OCI-M2 (cell line): ENCODE data around the gene CATSPER3.

Experiments
- DNase-seq: peaks from one replicate; lab custom pipeline; 2025; ENCODE audit not compliant: unreplicated experiment; lab: John Stamatoyannopoulos, UW

The CATSPER3 gene

DNA sequence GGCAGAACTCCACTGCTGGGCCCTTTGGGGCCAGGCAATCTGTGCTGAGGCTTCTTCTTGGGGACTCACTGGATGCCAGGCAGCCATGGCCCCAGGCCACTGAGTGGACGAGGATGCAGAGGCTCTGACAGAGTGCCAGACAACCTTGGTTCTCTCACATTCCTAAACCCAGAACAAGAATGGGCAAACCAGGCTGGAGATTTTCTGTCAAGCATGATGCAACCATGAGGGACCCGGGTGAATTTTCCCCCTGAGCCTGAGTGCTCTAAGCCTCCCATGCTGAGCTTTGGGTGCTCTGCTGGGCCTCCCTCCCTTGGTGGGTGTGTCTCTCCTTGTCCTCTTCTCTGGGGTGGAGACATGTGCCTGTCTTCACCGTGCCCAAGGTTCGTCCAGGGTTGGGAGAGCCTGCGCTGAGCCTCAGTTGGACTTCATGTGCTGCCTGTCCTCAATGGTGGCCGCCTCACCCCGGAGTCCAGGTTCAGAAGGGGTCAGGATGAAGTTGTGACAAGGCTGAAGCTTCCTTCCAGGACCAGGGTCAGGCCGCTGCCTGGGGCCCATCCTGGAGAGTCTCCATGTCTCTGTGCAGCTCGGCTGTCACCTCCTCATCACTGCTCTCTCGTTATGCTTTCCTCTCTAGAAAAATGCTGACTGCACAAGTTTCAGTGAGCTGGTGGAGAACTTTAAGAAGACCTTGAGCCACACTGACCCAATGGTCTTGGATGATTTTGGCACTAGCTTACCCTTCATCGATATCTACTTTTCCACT, 42.2 kb downstream of the CATSPER3 start:
- no peak for DNase-seq

DNA sequence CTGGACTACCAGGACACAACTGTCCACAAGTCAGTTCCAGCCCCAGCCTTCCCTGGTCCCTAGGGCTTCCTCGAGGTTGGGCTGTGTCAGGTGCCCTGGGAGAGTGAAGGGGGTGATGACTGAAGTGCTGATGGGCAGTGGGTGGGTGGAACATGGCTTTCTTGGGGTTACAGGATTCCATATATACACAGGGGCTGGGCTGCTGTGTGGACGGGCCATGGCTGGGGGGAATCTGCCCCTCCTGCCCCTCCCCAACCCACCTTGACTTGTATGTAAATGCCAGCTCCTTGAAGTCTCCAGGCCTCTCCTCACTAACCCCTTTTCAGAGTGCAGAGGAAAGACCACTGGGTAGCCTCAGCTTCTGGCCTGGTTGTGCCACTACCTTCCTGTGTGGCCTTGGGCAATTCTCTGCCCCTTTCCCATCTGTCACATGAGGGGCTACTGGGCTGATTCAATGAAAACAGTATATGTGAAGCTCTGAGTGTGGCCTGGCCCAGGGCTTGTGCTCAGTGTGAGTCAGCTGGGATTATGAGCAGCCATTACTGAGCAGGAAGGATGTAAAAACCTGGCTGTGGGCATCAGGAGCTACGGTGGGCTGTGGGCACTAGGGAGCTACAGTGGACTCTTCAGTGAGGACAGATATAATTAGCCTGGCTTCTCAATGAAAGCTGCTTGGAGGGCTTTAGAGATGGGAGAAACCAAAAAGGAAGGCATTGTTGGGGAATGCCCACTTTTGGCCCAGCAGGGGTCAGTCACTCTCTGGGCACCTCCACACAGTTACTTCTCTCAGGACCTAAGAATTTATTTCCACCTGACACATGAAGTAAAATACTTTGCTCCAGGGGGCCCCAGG, 43.0 kb downstream of the CATSPER3 start:
- DNase-seq, result no peak

DNA sequence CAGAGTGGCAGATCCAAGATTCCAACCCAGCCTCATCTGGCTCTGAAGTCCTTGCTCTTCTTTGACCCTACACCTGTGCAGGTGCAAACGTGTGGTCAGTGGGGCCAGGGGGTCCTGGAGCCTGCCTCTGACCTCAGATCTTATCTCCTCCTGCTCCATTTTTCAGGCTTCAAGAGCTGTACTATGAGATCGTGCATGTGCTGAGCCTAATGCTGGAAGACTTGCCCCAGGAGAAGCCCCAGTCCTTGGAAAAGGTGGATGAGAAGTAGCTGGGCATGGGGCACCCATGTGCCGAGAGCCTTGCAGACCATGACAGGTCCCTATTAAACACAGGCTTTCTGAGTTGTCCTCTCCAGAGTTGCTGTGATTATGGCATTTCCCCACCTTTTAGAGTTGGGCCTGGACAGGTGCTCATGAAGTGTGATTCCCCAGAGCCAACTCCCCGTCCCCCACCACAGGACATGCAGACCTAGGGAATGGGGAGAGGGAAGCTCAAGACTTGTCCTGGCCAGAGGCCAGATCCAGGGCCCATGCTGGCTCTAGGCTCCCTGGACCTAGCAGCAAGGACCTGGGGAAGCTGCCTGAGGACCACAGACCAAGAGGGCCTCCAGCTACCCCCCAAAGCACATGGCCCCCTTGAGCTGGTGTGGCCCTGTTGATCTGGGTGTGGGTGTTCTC, 43.8 kb downstream of the CATSPER3 start:
- DNase-seq, result no peak

DNA sequence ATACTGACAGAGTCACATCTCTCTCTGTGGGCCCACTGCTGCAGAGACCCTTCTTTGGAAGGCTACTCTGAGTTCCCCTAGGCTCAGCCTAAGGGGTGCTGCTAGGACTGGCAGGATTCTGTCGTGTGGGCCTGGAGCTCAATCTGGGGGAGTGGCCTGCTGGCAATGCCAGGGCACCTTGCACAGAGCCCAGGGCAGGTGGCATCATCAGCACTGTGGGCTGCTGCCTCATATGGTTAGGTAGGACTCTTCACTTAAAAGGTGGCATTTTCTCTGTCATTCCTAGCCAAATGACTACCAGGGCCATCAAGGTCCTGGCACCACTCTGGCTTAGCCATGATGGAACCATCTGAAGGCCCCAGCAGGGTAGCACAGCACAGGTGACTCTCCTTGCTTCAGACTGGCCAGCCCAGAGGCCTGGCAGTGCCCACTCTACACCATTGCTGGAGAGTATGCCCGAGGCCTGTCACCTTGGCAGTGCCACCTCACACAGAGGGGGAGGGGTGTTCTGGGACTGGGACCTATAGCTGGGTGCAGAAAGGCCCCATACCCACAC, 44.4 kb downstream of the CATSPER3 start:
- DNase-seq, result no peak

DNA sequence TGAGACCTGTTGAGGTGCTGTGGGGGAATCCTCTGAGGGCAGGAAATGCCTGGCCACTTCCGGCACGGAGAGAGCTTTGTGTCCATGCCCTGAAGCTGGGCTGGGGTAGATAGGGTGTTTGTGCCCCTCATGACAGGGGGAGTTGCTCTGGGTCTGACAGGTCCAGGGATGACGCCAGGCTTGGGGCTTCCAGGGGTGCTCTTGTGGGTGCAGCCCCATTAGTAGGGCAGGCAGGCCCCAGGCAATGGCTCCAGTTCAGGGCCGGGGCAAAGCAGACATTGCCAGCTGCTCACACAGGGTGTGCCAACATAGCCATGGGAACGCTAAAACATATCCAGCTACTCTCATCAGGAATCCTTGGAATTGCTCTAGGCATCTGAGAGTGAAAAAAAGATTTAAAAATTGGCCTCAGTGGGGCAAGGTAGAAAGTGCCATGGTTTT, 45.3 kb downstream of the CATSPER3 start:
- no peak for DNase-seq

DNA sequence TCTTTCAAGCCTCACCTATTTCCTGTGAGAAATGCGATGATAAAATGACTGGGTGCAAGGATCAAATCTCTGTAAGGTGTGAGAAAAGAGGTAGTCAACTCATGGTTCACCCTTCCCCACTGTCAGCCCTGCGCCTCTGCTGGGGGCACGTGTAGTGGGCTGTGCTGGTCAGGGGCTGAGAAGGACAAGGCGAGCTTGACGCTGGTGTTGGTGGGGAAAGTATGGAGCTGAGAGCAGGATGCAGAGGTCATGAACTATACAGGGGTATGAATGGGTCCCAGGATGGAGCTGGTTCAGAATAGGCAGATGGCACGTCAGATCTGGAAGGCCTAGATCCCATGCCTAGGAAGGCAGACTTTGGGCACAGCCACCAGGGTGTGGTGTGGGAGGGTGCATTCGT, 45.7 kb downstream of the CATSPER3 start:
- no peak for DNase-seq

DNA sequence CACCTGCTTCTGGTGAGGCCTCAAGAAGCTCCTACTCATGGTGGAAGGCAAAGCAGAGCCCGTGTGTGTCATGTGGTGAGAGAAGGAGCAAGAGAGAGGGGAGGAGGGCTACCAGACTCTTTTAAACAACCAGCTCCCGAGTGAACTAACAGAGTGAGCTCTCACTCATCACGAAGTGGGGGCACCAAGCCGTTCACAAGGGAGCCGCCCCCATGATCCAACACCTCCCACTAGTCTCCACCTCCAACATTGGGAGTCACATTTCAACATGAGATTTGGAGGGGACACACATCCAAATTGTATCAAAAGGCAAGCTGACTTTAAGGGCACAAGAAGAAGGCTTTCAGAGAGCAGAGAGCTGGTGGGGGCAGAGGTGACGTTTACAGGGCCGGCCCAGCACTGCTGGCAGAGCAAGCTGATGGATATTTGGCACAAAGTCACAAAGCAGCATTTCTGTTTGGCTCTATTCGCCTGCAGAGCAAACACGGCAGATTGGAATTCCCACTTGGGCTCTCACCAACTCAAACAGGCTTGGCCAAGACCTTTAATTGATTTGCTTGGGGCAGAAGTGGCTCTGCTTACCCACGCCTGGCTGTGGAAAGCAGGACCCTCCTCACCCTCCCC, 46.4 kb downstream of the CATSPER3 start:
- DNase-seq, result no peak

DNA sequence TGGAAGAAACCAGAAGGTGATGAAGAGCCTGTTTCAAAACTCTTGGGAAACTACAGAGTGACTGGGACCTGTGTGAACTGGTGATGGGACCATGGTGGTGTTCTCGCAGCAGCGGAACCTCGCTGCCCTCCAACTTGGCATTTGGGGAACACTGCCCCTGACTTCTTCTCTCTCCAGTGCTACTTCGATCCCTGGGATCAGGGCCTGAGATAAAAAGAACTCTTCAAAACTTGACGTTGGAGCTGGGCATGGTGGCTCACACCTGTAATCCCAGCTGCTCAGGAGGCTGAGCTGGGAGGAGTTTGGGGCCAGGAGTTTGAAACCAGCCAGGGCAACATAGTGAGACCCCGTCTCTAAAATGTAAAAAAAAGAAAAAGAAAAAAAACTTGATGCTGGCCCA, 48.2 kb downstream of the CATSPER3 start:
- DNase-seq, result no peak

DNA sequence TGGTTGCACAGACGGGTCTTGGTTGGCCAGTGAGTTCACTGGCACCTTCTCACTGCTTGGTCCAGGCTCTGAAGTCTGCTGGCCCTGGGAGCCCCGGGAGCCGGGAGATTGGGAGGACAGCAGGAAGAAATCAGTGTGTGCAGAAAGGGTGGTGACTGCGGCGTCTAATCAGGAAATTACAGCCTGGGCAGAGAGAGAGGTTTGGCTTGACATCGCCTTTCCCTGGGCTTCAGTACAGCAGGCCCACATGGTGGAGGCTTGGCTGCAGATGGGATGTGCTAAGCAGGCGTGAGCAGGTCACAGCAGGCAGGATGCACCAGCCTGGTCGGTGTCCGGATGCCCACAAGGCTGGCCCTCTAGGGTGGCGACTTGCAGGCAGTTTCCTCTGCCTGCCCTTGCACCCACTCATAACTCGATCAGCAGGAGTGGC, 49.2 kb downstream of the CATSPER3 start:
- no peak for DNase-seq

DNA sequence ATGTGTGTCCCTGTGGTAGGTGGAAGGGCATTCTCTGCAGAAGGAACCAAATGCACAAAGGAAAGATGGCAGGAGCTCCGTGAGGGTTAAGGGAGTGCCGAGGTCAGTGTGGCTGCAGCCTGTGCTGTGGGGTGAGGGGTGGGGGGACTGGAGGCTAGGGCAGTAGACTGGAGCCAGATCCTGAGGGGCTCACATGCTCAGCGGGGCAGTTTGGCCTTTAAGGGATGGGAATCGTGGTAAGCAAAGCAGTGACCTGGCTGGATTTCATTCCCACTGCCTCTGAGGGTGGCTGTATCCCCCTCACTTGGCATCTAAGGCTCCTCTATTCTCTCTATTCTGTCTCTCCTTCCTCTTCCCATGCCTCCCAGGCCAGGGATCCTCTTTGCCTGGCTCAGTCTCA, 50.8 kb downstream of the CATSPER3 start:
- no peak for DNase-seq

DNA sequence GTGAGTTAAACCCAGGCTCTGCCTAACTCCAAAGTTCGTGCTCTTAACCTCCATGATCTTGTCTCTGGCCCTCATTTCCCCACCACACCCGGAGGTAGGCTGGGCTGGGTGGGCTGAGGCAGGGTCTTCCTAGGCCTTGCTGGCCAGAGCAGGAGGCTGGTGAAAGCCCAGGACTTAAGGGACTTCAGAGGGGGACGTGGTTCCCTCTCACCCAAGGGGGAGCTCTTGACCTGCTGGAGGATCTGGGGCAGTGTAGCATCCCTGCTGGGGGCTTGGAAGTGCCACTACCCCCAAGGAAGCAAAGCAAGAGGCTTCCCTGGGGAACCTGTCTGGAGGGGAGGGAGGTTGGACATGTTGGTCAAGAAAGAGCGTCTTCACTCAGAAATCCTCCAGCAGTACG, 51.6 kb downstream of the CATSPER3 start:
- no peak for DNase-seq

DNA sequence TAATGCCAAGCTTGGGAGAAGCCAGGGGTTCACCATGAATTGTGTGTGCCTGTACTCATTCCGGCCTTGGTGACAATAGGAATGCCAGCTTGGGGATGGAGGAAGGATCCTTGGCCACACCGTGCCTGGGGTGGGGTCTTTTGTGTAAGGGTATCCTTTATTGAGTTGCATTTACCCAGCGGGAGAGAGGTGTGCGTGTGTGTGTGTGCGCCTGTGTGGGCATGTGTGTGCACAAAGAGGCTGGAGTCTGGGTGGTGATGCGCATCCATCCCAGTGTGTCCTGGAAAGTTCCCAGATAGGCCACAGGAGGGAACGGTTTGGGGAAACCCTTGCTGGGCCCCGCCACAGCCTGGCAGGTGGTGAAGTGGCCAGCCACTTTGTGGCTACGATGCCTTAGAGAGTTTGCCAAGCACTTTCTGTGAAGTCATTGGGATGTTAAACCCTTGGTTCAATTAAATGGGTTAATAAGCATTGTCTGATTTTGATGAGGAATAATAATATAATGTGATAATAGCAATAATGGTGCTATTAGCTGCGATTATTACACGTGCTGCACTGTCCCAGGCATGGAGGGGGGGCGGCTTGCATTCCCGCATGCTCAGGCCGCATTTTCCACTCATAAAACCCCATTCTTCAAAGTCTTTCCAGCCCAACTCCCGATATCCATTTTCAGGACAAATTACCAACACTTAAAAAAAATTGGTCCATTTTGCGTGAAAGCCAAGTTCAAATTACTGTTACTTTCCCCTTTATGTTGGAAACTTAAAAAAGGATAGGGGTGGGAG, 52.6 kb downstream of the CATSPER3 start:
- no peak for DNase-seq

DNA sequence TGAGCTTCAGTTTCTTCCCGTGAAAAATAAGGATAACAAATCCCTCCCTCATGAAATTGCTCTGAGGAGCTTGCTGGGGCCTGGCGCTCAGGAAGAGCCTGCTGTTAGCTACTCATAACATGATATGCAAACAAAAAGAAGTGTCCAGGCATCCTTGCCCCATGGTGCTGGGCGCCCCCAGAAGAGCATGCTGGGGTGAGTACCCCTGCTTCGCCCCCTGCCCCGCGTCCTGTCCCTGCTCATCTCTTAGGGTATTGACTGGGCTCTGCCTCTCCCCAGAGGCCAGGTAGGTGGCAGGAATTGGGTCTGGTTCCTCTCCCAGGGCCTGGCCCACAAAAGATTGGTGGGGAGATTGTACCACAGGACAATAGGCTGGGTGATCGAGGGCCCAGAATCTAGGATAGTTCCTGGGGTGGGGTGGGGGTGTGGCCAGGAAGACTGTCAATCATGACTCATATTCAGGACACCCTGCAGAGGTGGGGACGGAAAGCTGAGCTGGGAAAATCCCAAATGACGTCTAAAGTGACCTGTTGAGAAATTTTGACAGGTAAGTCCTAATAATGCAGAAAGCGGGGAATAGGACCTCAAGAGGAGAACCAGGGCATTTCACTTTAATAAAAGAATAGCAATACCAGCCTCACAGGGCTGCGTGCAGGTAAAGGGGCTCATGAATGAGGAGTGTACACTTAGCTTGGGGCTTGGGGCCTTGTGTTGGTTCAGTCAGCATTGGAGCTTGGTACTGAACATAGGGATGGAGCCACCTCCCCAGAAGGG, 57.4 kb downstream of the CATSPER3 start:
- no peak for DNase-seq

DNA sequence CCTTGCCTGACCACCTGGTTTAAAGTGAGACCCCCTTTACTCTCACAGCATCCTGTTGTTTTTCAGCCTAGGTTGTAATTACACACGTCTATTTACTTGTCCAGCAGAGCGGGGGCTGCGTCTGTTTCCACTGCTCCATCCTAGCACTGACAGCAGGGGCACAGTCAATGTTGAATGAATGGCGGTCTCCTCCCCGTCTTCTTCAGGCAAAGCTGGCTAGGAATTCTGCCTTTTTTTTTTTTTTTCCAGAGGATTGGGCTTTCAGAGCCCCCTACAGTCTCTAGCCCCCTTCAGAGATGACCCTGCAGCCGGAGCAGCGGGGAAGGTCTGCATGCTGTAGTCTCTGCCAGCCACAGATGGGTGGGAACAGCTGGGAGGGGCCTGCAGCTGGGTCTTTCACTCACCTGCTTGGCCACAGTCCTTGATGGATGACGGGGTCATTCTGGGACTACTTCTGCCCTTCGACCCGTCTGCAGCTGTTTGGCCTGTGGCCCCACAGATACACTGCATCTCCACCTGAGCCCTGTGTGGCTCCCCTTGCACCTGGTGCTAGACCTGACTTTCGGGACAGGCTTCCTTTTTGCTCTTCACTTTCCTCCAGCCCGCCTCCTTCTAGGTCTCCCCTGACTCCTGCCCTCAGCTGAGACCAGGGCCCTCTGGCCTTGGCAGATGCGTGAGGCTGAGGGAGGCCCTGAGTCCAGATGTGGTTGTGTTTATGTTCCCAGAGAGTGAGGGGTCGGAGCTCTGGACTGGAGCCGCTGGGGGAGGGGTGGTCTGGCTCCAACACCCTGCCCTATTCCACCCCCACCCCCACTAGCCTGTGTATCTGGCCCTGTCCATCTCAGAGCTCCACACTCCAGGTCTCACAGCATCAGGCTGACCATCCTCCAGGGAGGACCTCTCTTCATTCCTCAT, 58.3 kb downstream of the CATSPER3 start:
- no peak for DNase-seq

DNA sequence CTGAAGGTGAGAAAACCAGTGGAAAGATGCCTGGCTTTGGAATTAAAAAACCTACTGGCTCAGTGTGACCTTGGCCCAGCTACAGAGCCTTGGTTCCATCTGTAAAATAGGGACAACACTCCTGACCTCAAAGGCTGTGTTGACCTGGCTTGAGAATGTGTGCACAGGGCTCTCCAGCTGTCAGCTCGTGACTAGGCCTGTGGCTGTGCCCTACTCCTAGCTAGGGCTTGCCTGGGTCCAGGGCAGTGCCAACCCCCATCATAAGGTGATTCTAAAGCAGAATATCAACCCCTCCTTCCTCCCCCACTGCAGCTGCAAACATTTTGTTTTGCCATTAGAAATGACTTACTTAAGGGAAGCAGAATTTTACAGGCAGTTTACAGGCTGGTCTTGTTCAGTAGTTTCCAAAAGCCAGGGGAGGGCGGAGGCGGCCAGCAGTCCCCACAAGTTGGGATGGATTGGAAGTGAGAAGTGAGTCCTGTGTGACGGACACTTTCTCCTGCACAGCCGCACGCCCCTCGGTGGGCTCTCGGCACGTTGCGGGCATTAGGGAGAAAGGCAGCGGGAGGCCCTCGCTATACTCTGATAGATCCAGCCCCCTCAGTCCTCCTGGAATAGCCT, 59.0 kb downstream of the CATSPER3 start:
- no peak for DNase-seq

DNA sequence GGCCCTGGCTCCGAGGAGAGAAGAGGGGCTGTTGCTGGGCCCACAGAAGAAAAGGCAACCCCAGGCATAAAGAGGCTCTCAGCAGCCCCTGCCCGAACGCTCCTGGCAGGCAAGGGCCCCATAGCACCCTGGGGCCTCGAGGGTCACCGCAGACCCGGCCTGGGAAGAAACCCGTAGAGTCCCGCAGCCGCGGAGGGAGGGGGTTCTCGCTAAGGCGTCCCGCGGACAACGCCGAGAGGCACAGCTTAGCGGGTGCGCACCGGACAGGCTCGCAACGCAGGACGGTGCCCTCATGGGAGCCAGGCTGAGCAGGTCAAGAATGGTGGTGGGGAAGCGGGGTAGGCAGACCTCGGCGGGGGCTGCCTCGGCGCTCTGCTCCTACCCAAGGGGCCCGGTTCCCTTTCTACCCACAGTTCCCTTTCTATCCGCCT, 59.6 kb downstream of the CATSPER3 start:
- no peak for DNase-seq

DNA sequence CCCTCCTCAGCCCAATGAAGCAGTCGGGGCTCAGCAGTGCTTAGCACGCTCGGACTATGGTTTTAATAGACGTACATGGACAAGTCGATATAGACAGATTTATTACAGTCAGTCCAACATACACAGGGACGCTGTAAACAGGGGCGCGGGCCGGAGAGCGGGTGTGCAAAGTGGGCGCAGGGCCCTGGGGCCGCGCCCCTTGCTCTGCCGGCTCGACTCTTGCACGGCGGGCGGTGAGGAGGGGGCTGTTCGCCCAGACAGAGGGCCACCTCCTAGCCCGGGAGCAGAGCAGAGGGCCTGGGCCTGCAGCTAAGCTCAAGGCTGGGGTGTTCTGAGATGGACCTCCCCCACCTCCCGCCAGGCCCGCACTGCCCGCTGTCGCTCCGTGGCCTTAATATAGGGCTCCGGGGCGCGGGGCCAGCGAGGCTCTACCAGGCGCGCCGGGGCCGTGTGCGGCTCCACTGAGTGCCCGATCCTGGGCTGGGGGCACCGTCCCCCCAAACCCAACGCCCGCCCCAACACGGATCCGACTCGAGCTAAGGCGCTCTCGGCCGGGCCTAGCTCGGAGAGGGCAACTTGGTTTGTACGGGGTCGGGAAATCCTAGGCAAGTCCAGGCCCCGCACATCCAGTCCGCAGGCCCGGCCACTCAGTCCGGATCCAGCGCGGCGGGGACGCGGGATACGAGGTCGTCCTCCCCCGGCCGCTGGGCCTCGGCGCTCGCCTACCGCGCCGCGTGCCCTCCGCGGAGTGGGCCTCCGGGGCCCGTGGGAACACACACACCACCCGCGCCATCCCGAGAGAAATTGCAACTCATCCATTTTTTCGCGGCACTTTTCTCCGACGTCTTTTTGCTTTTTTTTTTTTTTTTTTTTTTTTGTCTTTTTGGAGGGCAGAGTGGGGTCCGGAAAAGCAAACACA, 60.2 kb downstream of the CATSPER3 start:
- no peak for DNase-seq
